HepG2 (cell line): ENCODE data around the gene CACNA1D. TPM values are rescaled to one million over a fixed set of nuclear protein-coding genes. Genes with fewer than 3 reads are reported as not detected.

Source experiments
- ARID4A ChIP-seq: sonication (generic); formaldehyde crosslinking; IDR thresholded peaks from 2 replicates; pipeline ENCODE4 v1.5.0; 2020; ENCODE audit warnings: mild to moderate bottlenecking, missing genetic modification reagents, borderline replicate concordance
- DR1 ChIP-seq: sonication (generic); formaldehyde crosslinking; IDR thresholded peaks from 2 replicates; pipeline ENCODE4 v1.8.0; 2021; ENCODE audit warnings: mild to moderate bottlenecking, missing genetic modification reagents, inconsistent platforms
- EHMT2 ChIP-seq: fragments of 200-600 bp; sonication (generic); IDR thresholded peaks from 2 replicates; pipeline ENCODE4 v1.7.0; 2017; ENCODE audit warnings: antibody characterized with exemption, low read depth, low read length, borderline replicate concordance
- FIP1L1 ChIP-seq: fragments of 200-400 bp; formaldehyde crosslinking; IDR thresholded peaks from 2 replicates; pipeline ENCODE4 v1.6.1; 2018; ENCODE audit warnings: low read depth, mild to moderate bottlenecking, low read length, moderate library complexity, borderline replicate concordance; ENCODE audit not compliant: insufficient read depth
- GPBP1L1 ChIP-seq: sonication (generic); formaldehyde crosslinking; IDR thresholded peaks from 2 replicates; pipeline ENCODE4 v1.5.0; 2020; ENCODE audit warnings: mild to moderate bottlenecking, missing genetic modification reagents
- GPN1 ChIP-seq: sonication (generic); formaldehyde crosslinking; IDR thresholded peaks from 2 replicates; pipeline ENCODE4 v1.5.1; 2020; ENCODE audit warnings: missing genetic modification reagents, borderline replicate concordance
- HNRNPLL ChIP-seq: fragments of 200-400 bp; formaldehyde crosslinking; IDR thresholded peaks from 2 replicates; pipeline ENCODE4 v1.6.1; 2017; ENCODE audit warnings: mild to moderate bottlenecking, low read depth, low read length; ENCODE audit not compliant: poor library complexity, severe bottlenecking
- JDP2 ChIP-seq: sonication (generic); formaldehyde crosslinking; IDR thresholded peaks from 2 replicates; pipeline ENCODE4 v1.8.1; 2022; ENCODE audit warnings: missing genetic modification reagents, borderline replicate concordance
- JUNB ChIP-seq: sonication (generic); formaldehyde crosslinking; IDR thresholded peaks from 2 replicates; pipeline ENCODE4 v1.8.0; 2022; ENCODE audit warnings: missing genetic modification reagents, mild to moderate bottlenecking, borderline replicate concordance
- PCBP1 ChIP-seq: fragments of 200-400 bp; formaldehyde crosslinking; IDR thresholded peaks from 2 replicates; pipeline ENCODE4 v1.6.1; 2017; ENCODE audit warnings: mild to moderate bottlenecking, low read depth, low read length, borderline replicate concordance
- POLR2AphosphoS2 ChIP-seq: IDR thresholded peaks from 2 replicates; pipeline ENCODE4 v1.6.1; 2011; ENCODE audit warnings: low read depth, low read length, improper control_type of control experiment
- PTBP1 ChIP-seq: fragments of 200-400 bp; formaldehyde crosslinking; IDR thresholded peaks from 2 replicates; pipeline ENCODE4 v1.6.1; 2018; ENCODE audit warnings: low read length, low read depth; ENCODE audit not compliant: poor library complexity, severe bottlenecking
- SOX6 ChIP-seq, 2 experiments: fragments of 450-650 bp in 1 of 2; sonication (generic) in 1 of 2; formaldehyde crosslinking in 1 of 2; IDR thresholded peaks; 2 replicates each; pipeline versions ENCODE4 v1.4.0 to v1.6.1; 2017 to 2020; ENCODE audit warnings: antibody characterized with exemption in 1 of 2, mild to moderate bottlenecking in 1 of 2, missing genetic modification reagents in 1 of 2
- SRSF9 ChIP-seq: fragments of 200-400 bp; formaldehyde crosslinking; IDR thresholded peaks from 2 replicates; pipeline ENCODE4 v1.6.1; 2018; ENCODE audit warnings: borderline replicate concordance, mild to moderate bottlenecking, low read depth, low read length; ENCODE audit not compliant: insufficient read depth, poor library complexity, severe bottlenecking
- TBP ChIP-seq: sonication (generic); formaldehyde crosslinking; IDR thresholded peaks from 2 replicates; pipeline ENCODE4 v1.5.0; 2020; ENCODE audit warnings: missing genetic modification reagents
- TBX3 ChIP-seq: fragments of 450-650 bp; IDR thresholded peaks from 2 replicates; pipeline ENCODE4 v1.6.1; 2017; ENCODE audit warnings: antibody characterized with exemption, mild to moderate bottlenecking, inconsistent platforms, borderline replicate concordance
- ZNF253 ChIP-seq: sonication (generic); formaldehyde crosslinking; IDR thresholded peaks from 2 replicates; pipeline ENCODE4 v1.8.0; 2022; ENCODE audit warnings: mild to moderate bottlenecking, missing genetic modification reagents, borderline replicate concordance
- ZNF275 ChIP-seq: sonication (generic); formaldehyde crosslinking; IDR thresholded peaks from 2 replicates; pipeline ENCODE4 v1.8.0; 2022; ENCODE audit warnings: missing genetic modification reagents, mild to moderate bottlenecking, inconsistent platforms, borderline replicate concordance
- ZNF432 ChIP-seq: sonication (generic); formaldehyde crosslinking; IDR thresholded peaks from 2 replicates; pipeline ENCODE4 v1.5.0; 2020; ENCODE audit warnings: missing genetic modification reagents, mild to moderate bottlenecking, borderline replicate concordance
- ZNF567 ChIP-seq: sonication (generic); formaldehyde crosslinking; IDR thresholded peaks from 2 replicates; pipeline ENCODE4 v1.8.1; 2023; ENCODE audit warnings: mild to moderate bottlenecking, missing genetic modification reagents, borderline replicate concordance
- ZNF605 ChIP-seq: sonication (generic); formaldehyde crosslinking; IDR thresholded peaks from 2 replicates; pipeline ENCODE4 v1.8.0; 2022; ENCODE audit warnings: mild to moderate bottlenecking, missing genetic modification reagents
- polyA plus RNA-seq, 8 experiments: library from polyadenylated mRNA; depleted of rRNA in 3 of 8; stranded (reverse) in 7 of 8; unstranded in 1 of 8; fragments of >200 nt; fragmentation: Illumina TruSeq in 4 of 8; extraction: Trizol in 4 of 8; gene quantifications; 2 replicates each; pipeline versions ENCODE4 v1.2.1 to v1.2.3, GENCODE V29; 2011 to 2016; ENCODE audit warnings: low read depth in 4 of 8, missing spikeins in 1 of 8, mixed read lengths in 1 of 8; ENCODE audit not compliant: insufficient read depth in 1 of 8
- total RNA-seq, 5 experiments: library from RNA; depleted of rRNA; stranded (reverse); fragments of >200 nt; fragmentation: Illumina TruSeq; extraction: Trizol; gene quantifications; 2 replicates each; pipeline ENCODE4 v1.2.3, GENCODE V29; 2016; ENCODE audit warnings: low read depth in 1 of 5

Gene CACNA1D
- total and polyA plus RNA-seq, 2 of the 13 experiments (the other 11 are each of a cell fraction or from before 2014, with no cell fraction given) = 0.26 to 0.38 TPM

GRCh38 chr3:53844262-53845102 is 350.1 kb downstream of the CACNA1D start (continued):
- peak; percentile 19; the same call in 1 of the 2 replicates for TF ChIP-seq ARID4A (CRISPR knock-in tag)
- no peak for TF ChIP-seq ZNF275
- TF ChIP-seq GPN1 (CRISPR knock-in tag) = no peak
- no peak for TF ChIP-seq ZNF567 (CRISPR knock-in tag)
- TF ChIP-seq TBX3 = no peak
- TF ChIP-seq JUNB (CRISPR knock-in tag) = no peak
- TF ChIP-seq SOX6 (IDR thresholded peaks at IDR 0.05) = no peak
- peak; percentile 87 for TF ChIP-seq SOX6 (CRISPR knock-in tag; IDR thresholded peaks at IDR 0.05)
- TF ChIP-seq GPBP1L1 (CRISPR knock-in tag) = no peak
- no peak for TF ChIP-seq PCBP1
- no peak for TF ChIP-seq JDP2 (CRISPR knock-in tag)
- no peak for TF ChIP-seq SRSF9
- TF ChIP-seq TBP (CRISPR knock-in tag) = no peak
- no peak for TF ChIP-seq EHMT2
- TF ChIP-seq DR1 (CRISPR knock-in tag) = peak; percentile 68
- TF ChIP-seq PTBP1 = no peak
- no peak for TF ChIP-seq FIP1L1
- TF ChIP-seq ZNF253 (CRISPR knock-in tag) = 0 out of 2 replicates have a peak, but pooled peaks have one; percentile 25
- TF ChIP-seq ZNF605 (CRISPR knock-in tag) = peak; percentile 50; the same call in 1 of the 2 replicates
- no peak for TF ChIP-seq POLR2AphosphoS2
- TF ChIP-seq HNRNPLL = no peak
- no peak; the same call in 1 of the 2 replicates for TF ChIP-seq ZNF432 (CRISPR knock-in tag)
